ENCODE data around the gene ALS2CL.

DNA sequence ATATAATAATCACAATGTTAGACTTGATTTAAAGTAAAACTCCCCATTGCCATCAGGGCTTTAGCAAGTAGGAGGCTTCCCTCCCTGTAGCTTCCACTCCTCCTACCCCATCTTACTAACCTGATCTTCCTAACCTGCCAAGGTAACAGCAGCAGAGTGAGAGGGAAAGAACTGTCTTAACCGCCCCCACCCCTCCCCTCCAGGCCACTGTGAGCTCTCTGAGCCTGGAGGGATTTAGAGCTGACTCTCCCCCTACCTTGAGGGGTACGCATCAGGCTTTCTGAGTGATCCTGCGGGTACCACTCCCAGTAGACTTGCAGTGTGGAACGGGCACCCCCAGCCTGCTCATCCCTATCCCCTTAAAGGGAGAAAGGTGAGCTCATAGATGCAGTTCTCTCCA is 35.6 kb upstream of the ALS2CL start:
- TF ChIP-seq CTCF (conservative IDR thresholded peaks at IDR 0.05) (no peak), EZH2 (IDR thresholded peaks at IDR 0.05; ENCODE audit: low read depth) (no peak)

All from PC-9 (cell line).